ENCODE data around the gene NDUFA8.

Gene NDUFA8

DNA sequence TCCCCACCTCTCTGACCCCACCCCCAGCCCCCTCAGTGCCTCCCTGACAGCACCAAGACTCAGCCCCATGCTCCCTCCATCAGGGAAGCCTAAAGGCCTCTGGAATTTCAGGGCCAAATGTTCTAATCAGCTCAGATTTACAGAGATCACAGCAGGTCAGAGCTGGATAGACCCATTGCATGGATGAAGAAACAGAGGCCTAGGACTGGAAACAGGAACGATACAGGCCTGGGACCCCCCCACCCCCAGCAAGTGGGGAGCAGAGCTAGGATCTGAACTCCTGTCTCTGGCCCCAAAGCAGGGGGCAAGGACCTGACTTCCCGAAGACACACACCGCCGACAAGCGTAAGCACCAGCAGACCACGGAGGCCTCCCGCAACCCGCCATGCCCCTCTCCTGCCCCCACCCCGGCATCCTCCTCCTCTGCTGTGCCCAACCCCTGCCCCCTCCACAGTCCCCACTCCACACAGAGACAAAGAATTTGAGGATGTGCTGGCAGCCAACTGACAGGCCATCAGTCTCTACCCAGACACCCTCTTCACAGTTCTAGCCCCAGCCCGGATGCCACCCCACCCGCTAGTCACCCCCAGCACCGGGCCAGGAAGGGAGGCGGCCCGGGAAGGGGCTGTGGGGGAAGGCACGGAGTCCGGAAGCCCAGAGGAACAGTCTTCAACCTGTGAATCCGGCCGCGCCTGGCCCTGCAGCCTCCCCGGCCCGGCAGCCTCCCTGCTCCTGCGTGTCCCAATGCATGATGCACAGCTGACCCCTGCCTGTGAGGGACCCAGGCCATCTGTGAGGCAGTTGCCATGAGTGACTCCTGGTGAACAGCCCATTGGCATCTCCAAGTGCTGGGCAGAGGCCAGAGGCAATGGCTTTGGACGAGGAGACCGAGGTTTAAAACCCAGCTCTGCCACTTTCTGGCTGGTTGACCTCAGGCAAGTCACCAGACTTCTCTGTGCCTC, 31.3 kb downstream of the NDUFA8 start:
- no peaks in the 10 kb centered on the region for H3K9me3 ChIP-seq (ENCODE audit: control extremely low read depth in 1 of 5, control insufficient read depth in 4 of 5, insufficient read depth in 2 of 5, low read depth in 1 of 5, low read length in 4 of 5)
- peaks cover 0 to 24% (median 11%) of the 10 kb centered on the region in 4 experiments for H3K4me1 ChIP-seq (ENCODE audit: control extremely low read depth in 1 of 4, control insufficient read depth in 4 of 4, insufficient read depth in 4 of 4, low read length in 3 of 4)
- no peak overlapping the region for H3K4me3 ChIP-seq (ENCODE audit: control insufficient read depth in 1 of 7, extremely low read depth in 1 of 7, insufficient read depth in 4 of 7, low read depth in 2 of 7, low read length in 6 of 7)
- no peak overlapping the region for H3K27ac ChIP-seq (ENCODE audit: insufficient read depth in 1 of 2, low read depth in 1 of 2, low read length in 2 of 2, poor library complexity in 1 of 2, severe bottlenecking in 2 of 2)
- peaks cover 0 to 24% (median 6%) of the 10 kb centered on the region in 5 experiments for H3K27me3 ChIP-seq (replicated peaks in 2 of 5; ENCODE audit: control insufficient read depth in 4 of 5, insufficient read depth in 5 of 5, low read length in 4 of 5)
- ChIA-PET CTCF (interaction anchor here (1.2 to 13.7 kb wide), 7 partner anchors 11 to 222 kb away, joined by 3 to 277 read pairs (median 10); partner anchors contain the start of gene TTLL11), POLR2A (no interaction called here)
- WGBS (ENCODE audit: insufficient coverage): 55% methylated on average over 22 of the region's 24 CpGs
- H3K36me3 ChIP-seq (ENCODE audit: control insufficient read depth in 4 of 4, insufficient read depth in 4 of 4, low read length in 3 of 4): no peaks in the 10 kb centered on the region
- DNase-seq: peak in 2 of 3 donors; percentile 46 to 62

DNA sequence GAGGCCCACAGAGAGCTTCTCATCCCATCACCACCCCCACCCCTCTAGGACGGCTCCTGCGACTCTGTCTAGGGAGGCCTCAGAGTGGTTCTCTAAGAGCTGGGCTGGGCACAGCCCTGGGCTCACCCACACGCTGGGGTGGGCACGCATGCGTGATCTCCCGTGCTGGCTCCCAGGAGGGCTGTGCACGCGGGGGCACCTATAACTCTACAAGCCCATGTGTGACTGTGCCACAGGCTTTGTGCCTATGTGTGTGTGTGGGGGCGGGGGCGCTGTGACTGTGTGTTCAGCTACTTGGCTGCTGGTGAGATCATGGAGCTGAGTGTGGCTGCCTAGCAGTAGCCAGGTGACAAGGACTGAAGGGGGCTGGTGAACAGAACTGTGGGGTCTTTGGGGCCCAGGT, 32.2 kb downstream of the NDUFA8 start:
- CTCF ChIA-PET: interaction anchor here (0.6 to 13.7 kb wide), 6 partner anchors 12 to 392 kb away, joined by 3 to 277 read pairs (median 56); partner anchors contain the start of gene TTLL11
- Histone ChIP-seq H3K27ac (ENCODE audit: insufficient read depth in 1 of 2, low read depth in 1 of 2, low read length in 2 of 2, poor library complexity in 1 of 2, severe bottlenecking in 2 of 2) (no peak overlapping the region), H3K4me3 (ENCODE audit: control insufficient read depth in 1 of 7, extremely low read depth in 1 of 7, insufficient read depth in 4 of 7, low read depth in 2 of 7, low read length in 6 of 7) (peak overlapping the region in 1 of 7 experiments; percentile 19), H3K4me1 (ENCODE audit: control extremely low read depth in 1 of 4, control insufficient read depth in 4 of 4, insufficient read depth in 4 of 4, low read length in 3 of 4) (peaks cover 0 to 28% (median 16%) of the 10 kb centered on the region in 4 experiments), H3K9me3 (ENCODE audit: control extremely low read depth in 1 of 5, control insufficient read depth in 4 of 5, insufficient read depth in 2 of 5, low read depth in 1 of 5, low read length in 4 of 5) (no peaks in the 10 kb centered on the region), H3K27me3 (replicated peaks in 2 of 5; ENCODE audit: control insufficient read depth in 4 of 5, insufficient read depth in 5 of 5, low read length in 4 of 5) (peaks cover 0 to 24% (median 6%) of the 10 kb centered on the region in 5 experiments), H3K36me3 (ENCODE audit: control insufficient read depth in 4 of 4, insufficient read depth in 4 of 4, low read length in 3 of 4) (no peaks in the 10 kb centered on the region)
- WGBS (ENCODE audit: insufficient coverage): 78% methylated on average over 8 of the region's 10 CpGs
- POLR2A ChIA-PET: no interaction called here
- peak in 1 of 3 donors; percentile 28 for DNase-seq

- no peaks in the 10 kb centered on the region for H3K9me3 ChIP-seq (ENCODE audit: control extremely low read depth in 1 of 5, control insufficient read depth in 4 of 5, insufficient read depth in 2 of 5, low read depth in 1 of 5, low read length in 4 of 5)
- H3K27me3 ChIP-seq (replicated peaks in 2 of 5; ENCODE audit: control insufficient read depth in 4 of 5, insufficient read depth in 5 of 5, low read length in 4 of 5): peaks cover 0 to 22% (median 6%) of the 10 kb centered on the region in 5 experiments
- DNase-seq: peak in 2 of 3 donors; percentile 29 to 43
- CTCF ChIA-PET: interaction anchor here (0.5 to 13.7 kb wide), 17 partner anchors 10 to 430 kb away, joined by 3 to 277 read pairs (median 6); partner anchors contain the start of gene TTLL11
- no peak overlapping the region for H3K27ac ChIP-seq (ENCODE audit: insufficient read depth in 1 of 2, low read depth in 1 of 2, low read length in 2 of 2, poor library complexity in 1 of 2, severe bottlenecking in 2 of 2)
- no peaks in the 10 kb centered on the region for H3K36me3 ChIP-seq (ENCODE audit: control insufficient read depth in 4 of 4, insufficient read depth in 4 of 4, low read length in 3 of 4)
- peaks cover 0 to 28% (median 16%) of the 10 kb centered on the region in 4 experiments for H3K4me1 ChIP-seq (ENCODE audit: control extremely low read depth in 1 of 4, control insufficient read depth in 4 of 4, insufficient read depth in 4 of 4, low read length in 3 of 4)
- WGBS (ENCODE audit: insufficient coverage): 4% methylated on average over 52 of the region's 64 CpGs
- POLR2A ChIA-PET: no interaction called here
- peak overlapping the region; percentile 28 to 76 (median 50) for H3K4me3 ChIP-seq (ENCODE audit: control insufficient read depth in 1 of 7, extremely low read depth in 1 of 7, insufficient read depth in 4 of 7, low read depth in 2 of 7, low read length in 6 of 7)
Observed at GRCh38 chr9:122126331-122127261, 33.0 kb downstream of the NDUFA8 start.

DNA sequence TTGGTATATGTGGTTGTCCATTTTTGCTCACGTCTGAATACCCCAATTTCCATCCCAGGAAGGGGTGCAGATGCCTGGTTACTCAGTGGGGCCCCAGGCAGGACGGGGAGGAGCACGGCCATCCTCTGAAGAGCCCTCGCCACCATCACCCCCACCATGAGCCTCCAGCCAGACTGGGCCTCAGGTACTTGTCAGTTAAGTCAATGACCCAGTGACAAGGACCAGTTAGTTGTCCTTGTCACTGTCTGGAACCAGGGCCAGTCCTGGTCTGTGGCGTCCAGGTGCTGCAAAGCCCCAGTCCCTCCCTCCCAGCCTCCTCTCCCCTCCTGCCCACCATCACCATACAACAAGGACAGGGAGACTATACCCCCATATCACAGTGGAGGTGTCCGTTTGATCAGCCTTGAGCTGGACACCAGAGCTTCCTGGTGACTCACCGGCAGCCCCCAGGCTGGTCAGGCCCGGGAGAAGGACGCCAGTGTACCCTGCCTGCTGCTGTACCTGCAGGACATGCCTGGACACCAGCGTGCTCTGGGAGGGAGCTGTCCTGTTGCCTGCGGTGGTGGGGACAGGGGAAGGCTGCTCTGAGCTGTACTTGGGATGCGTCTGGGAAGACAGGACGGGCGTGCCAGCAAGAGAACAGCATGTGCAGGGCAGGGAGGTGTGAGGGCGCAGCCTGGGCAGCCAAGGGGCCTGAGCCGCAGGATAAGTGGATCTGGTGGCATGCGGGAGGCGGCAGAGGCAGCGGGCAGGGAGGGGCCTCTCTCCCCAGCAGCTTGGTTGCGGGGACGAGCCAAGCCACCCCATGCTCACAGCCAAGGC, 33.9 kb downstream of the NDUFA8 start:
- no peaks in the 10 kb centered on the region for H3K9me3 ChIP-seq (ENCODE audit: control extremely low read depth in 1 of 5, control insufficient read depth in 4 of 5, insufficient read depth in 2 of 5, low read depth in 1 of 5, low read length in 4 of 5)
- ChIA-PET CTCF (interaction anchor here (0.5 to 13.7 kb wide), 34 partner anchors 8 to 685 kb away, joined by 3 to 277 read pairs (median 4); partner anchors contain the start of genes MRRF, RBM18 and TTLL11), POLR2A (interaction anchor here (1.1 kb wide), 1 partner anchor 219 kb away, joined by 3 read pairs; no protein-coding TSS in a partner anchor)
- H3K27ac ChIP-seq (ENCODE audit: insufficient read depth in 1 of 2, low read depth in 1 of 2, low read length in 2 of 2, poor library complexity in 1 of 2, severe bottlenecking in 2 of 2): no peak overlapping the region
- H3K36me3 ChIP-seq (ENCODE audit: control insufficient read depth in 4 of 4, insufficient read depth in 4 of 4, low read length in 3 of 4): no peaks in the 10 kb centered on the region
- H3K4me3 ChIP-seq (ENCODE audit: control insufficient read depth in 1 of 7, extremely low read depth in 1 of 7, insufficient read depth in 4 of 7, low read depth in 2 of 7, low read length in 6 of 7): peak overlapping the region in 5 of 7 experiments; percentile 41 to 76 (median 64)
- H3K4me1 ChIP-seq (ENCODE audit: control extremely low read depth in 1 of 4, control insufficient read depth in 4 of 4, insufficient read depth in 4 of 4, low read length in 3 of 4): peaks cover 0 to 28% (median 16%) of the 10 kb centered on the region in 4 experiments
- H3K27me3 ChIP-seq (replicated peaks in 2 of 5; ENCODE audit: control insufficient read depth in 4 of 5, insufficient read depth in 5 of 5, low read length in 4 of 5): peaks cover 0 to 19% (median 6%) of the 10 kb centered on the region in 5 experiments
- no peak for DNase-seq
- 74% methylated on average over 21 of the region's 21 CpGs for whole genome bisulfite sequencing (ENCODE audit: insufficient coverage)

GRCh38 chr9:122125158-122125508, 34.4 kb downstream of the NDUFA8 start:
- Histone ChIP-seq H3K4me3 (ENCODE audit: control insufficient read depth in 1 of 7, extremely low read depth in 1 of 7, insufficient read depth in 4 of 7, low read depth in 2 of 7, low read length in 6 of 7) (no peak overlapping the region), H3K27me3 (replicated peaks in 2 of 5; ENCODE audit: control insufficient read depth in 4 of 5, insufficient read depth in 5 of 5, low read length in 4 of 5) (peaks cover 0 to 19% (median 6%) of the 10 kb centered on the region in 5 experiments), H3K9me3 (ENCODE audit: control extremely low read depth in 1 of 5, control insufficient read depth in 4 of 5, insufficient read depth in 2 of 5, low read depth in 1 of 5, low read length in 4 of 5) (no peaks in the 10 kb centered on the region), H3K4me1 (ENCODE audit: control extremely low read depth in 1 of 4, control insufficient read depth in 4 of 4, insufficient read depth in 4 of 4, low read length in 3 of 4) (peaks cover 0 to 28% (median 16%) of the 10 kb centered on the region in 4 experiments), H3K36me3 (ENCODE audit: control insufficient read depth in 4 of 4, insufficient read depth in 4 of 4, low read length in 3 of 4) (no peaks in the 10 kb centered on the region), H3K27ac (ENCODE audit: insufficient read depth in 1 of 2, low read depth in 1 of 2, low read length in 2 of 2, poor library complexity in 1 of 2, severe bottlenecking in 2 of 2) (no peak overlapping the region)
- POLR2A ChIA-PET: interaction anchor here (1.1 kb wide), 1 partner anchor 220 kb away, joined by 3 read pairs; no protein-coding TSS in a partner anchor
- WGBS (ENCODE audit: insufficient coverage): 0% methylated on average over 6 of the region's 8 CpGs
- CTCF ChIA-PET: interaction anchor here (0.6 to 13.7 kb wide), 40 partner anchors 9 to 685 kb away, joined by 3 to 277 read pairs (median 4); partner anchors contain the start of genes MRRF, RBM18 and TTLL11
- peak; percentile 74 to 86 (median 81) for DNase-seq

- no peak for DNase-seq
- Histone ChIP-seq H3K27ac (ENCODE audit: insufficient read depth in 1 of 2, low read depth in 1 of 2, low read length in 2 of 2, poor library complexity in 1 of 2, severe bottlenecking in 2 of 2) (no peak overlapping the region), H3K4me1 (ENCODE audit: control extremely low read depth in 1 of 4, control insufficient read depth in 4 of 4, insufficient read depth in 4 of 4, low read length in 3 of 4) (peaks cover 0 to 28% (median 16%) of the 10 kb centered on the region in 4 experiments), H3K9me3 (ENCODE audit: control extremely low read depth in 1 of 5, control insufficient read depth in 4 of 5, insufficient read depth in 2 of 5, low read depth in 1 of 5, low read length in 4 of 5) (no peaks in the 10 kb centered on the region), H3K4me3 (ENCODE audit: control insufficient read depth in 1 of 7, extremely low read depth in 1 of 7, insufficient read depth in 4 of 7, low read depth in 2 of 7, low read length in 6 of 7) (no peak overlapping the region), H3K27me3 (replicated peaks in 2 of 5; ENCODE audit: control insufficient read depth in 4 of 5, insufficient read depth in 5 of 5, low read length in 4 of 5) (peaks cover 0 to 19% (median 6%) of the 10 kb centered on the region in 5 experiments), H3K36me3 (ENCODE audit: control insufficient read depth in 4 of 4, insufficient read depth in 4 of 4, low read length in 3 of 4) (no peaks in the 10 kb centered on the region)
- ChIA-PET POLR2A (interaction anchor here (0.5 to 1.1 kb wide), 2 partner anchors 26 to 220 kb away, joined by 3 read pairs; no protein-coding TSS in a partner anchor), CTCF (interaction anchor here (0.6 to 13.7 kb wide), 40 partner anchors 8 to 697 kb away, joined by 3 to 277 read pairs (median 4); partner anchors contain the start of genes MRRF, RBM18 and TTLL11)
- WGBS (ENCODE audit: insufficient coverage): 94% methylated on average over 6 of the region's 7 CpGs
Observed at GRCh38 chr9:122124528-122124927, 35.1 kb downstream of the NDUFA8 start.
